Epithelial cell of prostate (primary cell): ENCODE results near the gene TMEM233.
A peak's percentile ranks its signal among the peaks of the same experiment; 100 is the strongest.
"Not testable (repeated sequence)": the region's sequence is repeated elsewhere in the genome, so short reads cannot be mapped to it uniquely, and the experiment has no call there.

Source experiments
- DNase-seq: peaks from one replicate; pipeline ENCODE4 v3.0.0-alpha.2; 2011; ENCODE audit warnings: low read depth, low spot score
- H3K27ac ChIP-seq: fragments of 450-650 bp; 2 replicates; pipeline ENCODE4 v1.5.1; 2017; ENCODE audit warnings: mild to moderate bottlenecking

TMEM233 gene

DNA sequence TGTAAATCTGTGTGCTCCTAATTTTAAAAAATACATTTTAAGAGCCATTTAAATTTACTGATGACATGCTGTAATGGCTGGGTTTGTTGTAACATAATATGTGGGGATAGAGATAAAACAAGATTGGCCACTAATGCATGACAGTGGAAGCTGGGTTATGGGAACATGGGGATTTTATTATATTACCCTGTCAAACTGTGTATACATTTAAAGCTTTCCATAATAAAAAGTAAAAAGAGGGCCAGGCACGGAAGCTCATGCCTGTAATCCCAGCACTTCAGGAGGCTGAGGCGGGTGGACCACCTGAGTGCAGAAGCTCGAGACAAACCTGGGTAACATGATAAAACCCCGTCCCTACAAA, 9.1 kb downstream of the TMEM233 start:
- no peak overlapping the region for H3K27ac ChIP-seq
- DNase-seq, result no peak

DNA sequence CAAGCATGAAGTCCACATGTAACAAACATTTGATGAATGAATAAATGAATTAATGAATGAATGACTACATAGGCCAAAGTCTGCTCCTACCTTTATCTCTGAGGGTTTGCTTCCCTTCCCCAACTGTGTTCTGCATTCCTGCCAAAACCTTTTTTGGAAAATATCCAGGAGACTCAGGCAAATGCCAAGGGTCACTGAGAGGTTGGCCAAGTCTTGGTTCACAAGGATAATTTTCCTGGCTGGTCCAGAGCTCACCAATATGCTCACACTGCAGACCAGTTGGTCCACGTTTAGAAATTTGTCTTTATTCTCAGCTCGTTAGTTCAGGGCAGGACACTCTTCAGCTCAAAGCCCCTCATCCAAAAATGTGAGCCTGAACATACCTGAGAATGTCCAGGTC, 10.2 kb downstream of the TMEM233 start:
- DNase-seq, result no peak
- H3K27ac ChIP-seq, result no peak overlapping the region

DNA sequence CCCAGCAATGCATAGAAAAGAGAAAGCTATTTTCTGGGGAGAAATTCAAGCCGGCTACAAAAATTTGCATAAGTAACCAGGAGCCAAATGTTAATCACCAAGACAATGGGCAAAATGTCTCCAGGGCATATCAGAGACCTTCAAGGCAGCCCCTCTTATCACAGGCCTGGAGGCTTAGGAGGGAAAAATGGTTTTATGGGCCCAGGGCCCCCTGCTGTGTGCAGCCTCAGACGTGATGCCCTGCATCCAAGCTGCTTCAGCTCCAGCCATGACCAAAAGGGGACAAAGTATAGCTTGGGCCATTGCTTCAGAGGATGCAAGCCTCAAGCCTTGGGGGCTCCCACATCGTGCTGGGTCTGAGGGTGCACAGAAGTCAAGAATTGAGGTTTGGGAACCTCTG, 15.8 kb downstream of the TMEM233 start:
- no peak overlapping the region for H3K27ac ChIP-seq
- no peak for DNase-seq

DNA sequence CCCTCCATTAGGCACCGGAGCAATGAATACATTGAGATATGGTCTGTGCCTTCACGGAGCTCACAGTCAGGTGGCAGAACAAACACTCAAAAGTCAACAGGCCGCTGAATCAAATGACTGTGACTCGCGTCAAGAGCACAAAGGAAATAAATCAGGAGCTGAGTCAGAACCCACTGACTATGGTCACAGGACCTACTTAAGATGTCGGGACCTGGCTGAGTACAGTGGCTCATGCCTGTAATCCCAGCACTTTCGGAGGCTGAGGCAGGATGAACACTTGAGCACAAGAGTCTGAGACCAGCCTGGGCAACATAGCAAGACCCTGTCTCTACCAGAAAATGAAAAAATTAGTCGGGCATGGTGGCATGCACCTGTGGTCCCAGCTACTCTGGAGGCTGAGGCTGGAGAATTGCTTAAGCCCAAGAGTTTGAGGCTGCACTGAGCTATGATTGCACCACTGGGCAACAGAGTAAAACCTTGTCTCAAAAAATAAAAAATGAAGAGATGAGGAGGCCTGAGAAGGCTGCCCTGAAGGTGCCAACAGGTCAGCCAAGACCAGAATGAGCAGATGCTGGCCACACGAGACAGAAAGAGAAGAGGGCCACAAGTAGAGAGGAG, 19.9 kb downstream of the TMEM233 start:
- peak; percentile 40 for DNase-seq
- no peak overlapping the region for H3K27ac ChIP-seq

DNA sequence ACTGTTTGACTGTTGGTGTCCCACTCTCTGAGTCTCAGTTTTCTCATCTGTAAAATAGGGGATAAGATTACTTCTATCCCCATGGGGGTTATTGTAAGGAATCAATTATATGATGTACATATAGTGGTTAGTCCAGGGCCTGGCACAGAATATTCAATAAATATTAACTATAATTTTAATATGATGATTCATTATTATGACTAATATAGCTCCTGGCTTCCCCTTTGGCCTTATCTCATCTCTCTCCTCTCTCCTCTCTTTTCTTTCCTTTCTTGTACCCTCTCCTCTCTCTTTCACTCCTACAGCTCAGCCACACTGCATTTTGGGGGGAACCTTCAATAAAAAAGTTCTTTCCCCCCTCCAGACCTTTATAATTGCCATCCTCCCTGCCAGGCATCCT, 21.1 kb downstream of the TMEM233 start:
- no peak overlapping the region for H3K27ac ChIP-seq
- no peak for DNase-seq

DNA sequence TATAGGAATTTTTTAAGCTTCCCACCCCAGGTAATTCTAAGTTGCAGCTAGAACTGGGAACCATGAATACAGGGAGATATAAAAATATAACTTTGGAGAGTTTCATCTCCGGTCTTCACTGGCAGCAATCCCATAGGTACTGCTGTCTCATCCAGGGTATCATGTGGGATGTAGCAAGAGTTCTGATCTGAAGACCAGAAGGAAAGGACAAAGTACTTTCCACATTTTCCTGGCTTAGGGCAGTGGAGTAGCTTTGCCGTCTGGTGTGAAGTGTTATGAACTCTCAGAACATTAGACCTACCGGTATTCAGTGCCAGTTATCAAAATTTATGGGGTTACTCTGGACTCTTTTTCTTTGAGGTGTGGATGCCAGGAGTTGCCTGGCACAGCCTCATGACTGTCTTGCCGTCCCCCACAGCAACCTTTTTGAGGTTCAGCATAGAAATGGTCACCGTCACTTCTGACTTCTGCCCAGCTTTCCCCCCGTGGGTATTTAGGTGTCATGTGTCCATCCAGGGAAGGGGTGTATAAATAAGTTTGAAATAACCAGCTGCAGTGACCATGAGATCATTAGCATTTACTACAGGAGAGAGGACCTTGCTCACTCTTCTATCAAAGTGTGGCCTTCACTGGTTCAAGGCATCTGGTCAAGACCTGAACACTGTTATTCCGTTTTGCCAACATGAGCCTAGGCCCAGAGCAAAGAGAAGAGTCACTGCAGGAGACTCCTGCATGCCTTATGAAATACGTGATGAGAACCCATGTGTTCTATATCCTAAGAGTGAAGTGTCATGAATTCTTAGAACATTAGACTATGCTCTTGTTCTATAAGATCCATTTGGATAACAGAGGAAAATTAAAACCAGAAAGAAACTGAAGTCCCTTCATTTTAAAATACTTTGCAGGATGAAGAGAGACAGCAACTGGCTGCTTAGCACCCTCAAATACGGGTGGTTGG, 22.2 kb downstream of the TMEM233 start:
- no peak overlapping the region for H3K27ac ChIP-seq
- no peak for DNase-seq

DNA sequence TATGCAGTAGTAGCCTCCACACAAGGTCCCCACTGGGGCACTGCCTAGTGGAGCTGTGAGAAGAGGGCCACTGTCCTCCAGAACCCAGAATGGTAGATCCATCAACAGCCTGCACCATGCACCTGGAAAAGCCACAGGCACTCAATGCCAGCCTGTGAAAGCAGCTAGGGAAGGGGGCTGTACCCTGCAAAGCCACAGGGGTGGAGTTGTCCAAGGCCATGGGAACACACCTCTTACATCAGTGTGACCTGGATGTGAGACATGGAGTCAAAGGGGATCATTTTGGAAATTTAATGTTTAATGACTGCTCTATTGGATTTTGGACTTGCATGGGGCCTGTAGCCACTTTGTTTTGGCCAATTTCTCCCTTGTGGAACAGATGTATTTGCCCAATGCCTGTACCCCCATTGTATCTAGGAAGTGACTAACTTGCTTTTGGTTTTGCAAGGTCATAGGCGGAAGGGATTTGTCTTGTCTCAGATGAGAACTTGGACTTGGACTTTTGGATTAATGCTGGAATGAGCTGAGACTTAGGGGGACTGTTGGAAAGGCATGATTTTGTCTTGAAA, 24.8 kb downstream of the TMEM233 start:
- H3K27ac ChIP-seq, result not testable (repeated sequence)

DNA sequence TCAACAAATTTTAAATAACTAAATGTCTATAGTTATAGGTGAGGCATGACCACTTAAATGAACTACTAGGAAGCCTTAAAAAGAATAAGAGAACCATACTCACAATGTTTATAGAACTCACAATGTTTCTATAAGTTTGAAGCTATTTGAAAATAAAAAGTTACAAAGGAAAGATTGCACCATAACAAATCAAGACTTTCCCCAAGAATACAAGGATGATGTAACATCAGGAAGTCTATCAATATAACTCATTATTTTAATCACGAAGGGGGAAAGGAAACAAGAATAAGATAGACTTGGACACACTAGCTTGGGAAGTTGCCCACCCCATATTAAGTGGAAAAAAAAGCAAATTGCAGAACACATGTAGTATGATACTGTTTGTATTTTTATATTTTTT, 26.9 kb downstream of the TMEM233 start:
- DNase-seq, result no peak
- no peak overlapping the region for H3K27ac ChIP-seq

More for the DNA sequence above, 24.8 kb downstream of the TMEM233 start:
- not testable (repeated sequence) for DNase-seq

DNA sequence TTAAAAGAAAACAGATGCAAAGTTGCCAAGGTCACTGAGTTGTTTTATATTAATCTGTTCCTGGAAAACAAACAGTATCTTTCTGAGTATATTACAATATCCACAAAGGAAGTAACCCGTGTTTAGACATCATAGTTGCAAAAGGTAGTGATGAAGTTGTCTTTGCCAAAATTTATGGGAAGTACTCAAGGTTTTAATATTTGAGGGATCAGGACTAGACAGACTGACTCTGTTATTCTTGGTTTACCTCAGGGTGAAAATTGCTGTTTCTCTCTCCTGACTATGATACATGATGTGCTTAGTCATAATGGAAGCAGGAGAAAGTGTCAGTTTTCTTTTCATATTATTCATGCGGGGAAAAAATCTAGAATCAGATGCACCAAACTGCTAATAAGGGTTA, 28.3 kb downstream of the TMEM233 start:
- no peak overlapping the region for H3K27ac ChIP-seq
- no peak for DNase-seq

DNA sequence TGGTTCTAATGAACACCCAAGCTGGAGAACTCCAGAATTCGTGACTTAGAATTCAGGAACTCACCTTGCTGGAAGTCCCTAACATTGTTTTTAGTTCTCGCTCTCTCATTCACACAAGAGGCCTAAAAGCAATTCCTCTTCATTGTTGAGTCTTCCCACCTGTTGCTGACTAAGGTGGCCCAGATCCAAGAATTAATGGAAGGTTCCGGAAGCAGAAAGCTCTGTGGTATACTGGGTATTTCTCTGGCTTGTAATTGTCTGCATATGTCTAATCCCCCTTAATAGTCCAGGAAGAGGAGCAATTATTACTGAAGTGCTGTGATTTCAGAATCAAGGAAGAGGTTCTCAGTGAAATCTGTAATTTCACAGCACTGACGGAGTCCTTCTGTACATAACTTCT, 31.4 kb downstream of the TMEM233 start:
- H3K27ac ChIP-seq, result no peak overlapping the region
- DNase-seq, result no peak

DNA sequence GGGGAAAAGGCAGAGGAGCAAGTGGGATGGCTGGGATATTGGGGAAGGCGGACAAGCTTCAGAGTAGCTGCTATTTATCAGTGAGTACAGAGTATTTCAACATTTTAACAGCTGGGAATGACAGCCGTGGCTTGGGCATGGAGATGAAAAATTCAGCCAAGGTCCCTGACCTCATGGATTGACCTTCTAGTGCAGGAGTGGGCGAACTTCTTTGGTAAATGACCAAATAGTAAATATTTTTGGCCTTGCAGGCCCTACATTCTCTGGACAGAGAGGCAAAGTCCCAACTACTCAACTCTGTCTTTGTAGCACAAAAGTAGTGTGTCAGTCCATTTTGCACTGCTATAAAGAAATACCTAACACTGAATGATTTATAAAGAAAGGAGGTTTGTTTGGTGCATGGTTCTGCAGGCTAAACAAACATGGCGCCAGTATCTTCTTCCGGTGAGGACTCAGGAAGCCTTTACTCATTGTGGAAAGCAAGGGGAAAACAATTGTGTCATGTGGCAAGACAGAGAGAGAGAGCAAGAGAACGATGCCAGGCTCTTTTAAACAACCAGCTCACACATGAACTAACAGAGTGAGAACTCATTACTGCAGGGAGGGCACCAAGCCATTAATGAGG, 33.6 kb downstream of the TMEM233 start:
- H3K27ac ChIP-seq, result no peak overlapping the region
- DNase-seq, result no peak

DNA sequence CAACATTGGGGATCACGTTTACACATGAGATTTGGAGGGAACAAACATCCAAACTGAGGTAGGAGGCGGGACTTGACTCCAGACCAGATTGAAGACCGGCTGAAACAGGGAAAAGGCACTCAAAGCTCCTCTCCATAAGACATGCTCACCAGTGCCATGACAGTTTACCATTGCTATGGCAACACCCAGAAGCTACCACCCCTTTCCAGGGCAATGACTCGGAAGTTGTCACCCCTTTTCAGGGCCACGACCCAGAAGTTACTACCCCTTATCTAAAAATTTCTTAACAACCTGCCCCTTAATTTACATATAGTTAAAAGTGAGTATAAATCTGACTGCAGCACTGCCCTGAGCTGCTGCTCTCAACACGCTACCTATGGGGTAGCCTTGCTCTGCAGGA, 34.1 kb downstream of the TMEM233 start:
- DNase-seq, result no peak
- no peak overlapping the region for H3K27ac ChIP-seq

DNA sequence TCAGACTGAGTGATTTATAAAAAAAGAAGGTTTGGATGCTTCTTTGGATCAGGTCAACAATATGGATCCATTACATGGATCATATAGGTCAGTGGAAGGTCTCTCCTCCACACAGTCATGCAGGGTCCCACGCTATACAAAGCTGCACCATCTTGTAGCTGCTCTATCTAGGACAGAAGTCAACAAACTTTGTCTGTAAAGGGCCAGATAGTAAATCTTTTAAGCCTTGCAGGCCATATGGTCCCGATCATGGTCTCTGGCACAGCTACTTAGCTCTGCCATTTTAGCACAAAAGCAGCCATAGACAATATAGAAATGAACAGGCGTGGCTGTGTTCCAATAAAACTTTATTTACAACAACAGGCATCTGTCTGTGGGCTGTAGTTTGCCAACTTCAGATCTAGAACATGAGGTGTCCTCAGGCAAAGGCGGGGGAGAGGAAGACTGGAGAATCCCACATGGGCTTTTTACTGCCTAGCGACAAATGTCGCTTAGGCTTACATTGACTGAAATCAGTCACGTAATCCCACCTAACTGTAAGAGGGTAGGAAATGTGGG, 36.7 kb downstream of the TMEM233 start:
- no peak for DNase-seq
- H3K27ac ChIP-seq, result no peak overlapping the region

DNA sequence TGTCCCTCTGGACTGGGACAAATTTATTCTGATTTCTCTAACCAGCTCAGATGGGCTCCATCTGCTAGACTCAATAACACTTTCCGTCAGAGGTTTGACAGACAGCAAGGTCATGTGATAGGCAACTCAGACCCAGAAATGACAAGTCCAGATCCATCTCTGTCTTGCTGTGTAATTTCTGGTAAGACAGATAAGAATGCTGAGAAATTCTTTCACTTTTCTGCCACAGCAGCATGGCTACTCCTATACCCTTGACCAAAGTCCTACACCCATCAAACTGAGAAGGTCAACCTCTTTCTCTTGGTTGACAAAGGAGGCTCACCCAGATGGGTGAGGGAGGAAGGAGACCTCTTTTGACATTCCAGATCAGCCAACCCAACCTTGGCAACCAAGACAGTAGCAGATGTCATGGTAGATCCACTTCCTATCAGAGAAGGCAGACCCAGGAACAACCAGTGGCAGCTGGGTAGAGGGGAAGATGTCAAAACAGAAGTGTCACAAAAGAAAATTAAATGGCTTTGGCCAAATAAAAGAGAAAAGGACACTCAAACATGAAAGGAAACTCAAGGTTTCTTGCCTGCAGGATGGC, 37.5 kb downstream of the TMEM233 start:
- H3K27ac ChIP-seq, result no peak overlapping the region
- no peak for DNase-seq

DNA sequence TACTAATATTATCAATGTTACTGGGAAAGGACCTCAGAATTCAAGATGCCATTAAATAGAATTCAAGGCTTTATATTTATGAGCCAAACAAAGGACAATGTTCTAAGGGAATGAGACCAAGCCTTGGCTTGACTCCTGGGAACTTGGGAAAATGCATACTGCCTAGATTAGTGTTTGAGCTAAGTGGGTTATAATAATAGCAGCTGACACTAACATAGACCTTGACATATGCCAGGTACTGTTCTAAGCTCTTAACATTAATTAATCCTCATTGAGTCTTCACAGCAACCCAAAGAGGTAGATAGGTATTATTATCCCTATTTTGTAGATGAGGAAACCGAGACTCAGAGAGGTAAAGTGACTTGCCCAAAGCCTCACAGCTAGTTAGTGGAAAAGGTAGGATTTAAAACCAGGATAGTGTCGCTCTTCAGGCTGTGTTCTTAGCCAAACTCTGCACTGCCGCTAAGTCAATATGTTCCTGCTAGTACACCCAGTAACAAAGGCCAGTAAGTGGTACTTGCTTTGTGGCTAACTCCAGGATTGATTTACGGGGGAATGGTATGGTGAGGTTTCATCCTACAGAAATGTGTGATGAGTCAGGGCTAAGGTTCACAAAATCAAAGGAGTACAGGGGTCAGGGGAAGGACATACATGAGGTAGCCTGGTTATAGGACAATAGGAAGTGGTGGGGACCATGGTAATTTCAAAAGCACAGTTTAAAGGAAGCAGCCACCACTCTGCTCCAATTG, 38.5 kb downstream of the TMEM233 start:
- no peak overlapping the region for H3K27ac ChIP-seq
- DNase-seq, result no peak

DNA sequence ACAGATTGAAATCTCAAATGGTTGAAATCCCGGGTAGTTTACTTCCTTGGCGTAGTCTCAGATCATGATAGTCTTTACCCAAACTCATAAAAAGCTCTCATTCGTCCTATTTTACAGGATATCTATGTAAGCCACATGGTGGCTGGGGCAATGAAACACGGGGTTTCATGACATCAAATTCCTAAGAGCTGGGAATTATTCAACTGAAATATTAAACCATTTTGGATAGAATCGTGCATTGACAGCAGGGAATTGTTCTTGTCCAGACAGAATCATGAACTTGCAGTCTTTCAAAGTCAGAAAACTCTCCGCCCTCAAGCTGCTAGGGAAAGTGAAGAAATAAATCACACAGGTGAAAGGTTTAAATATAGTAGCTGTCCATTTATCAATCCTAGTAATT, 41.2 kb downstream of the TMEM233 start:
- DNase-seq, result no peak
- no peak overlapping the region for H3K27ac ChIP-seq

DNA sequence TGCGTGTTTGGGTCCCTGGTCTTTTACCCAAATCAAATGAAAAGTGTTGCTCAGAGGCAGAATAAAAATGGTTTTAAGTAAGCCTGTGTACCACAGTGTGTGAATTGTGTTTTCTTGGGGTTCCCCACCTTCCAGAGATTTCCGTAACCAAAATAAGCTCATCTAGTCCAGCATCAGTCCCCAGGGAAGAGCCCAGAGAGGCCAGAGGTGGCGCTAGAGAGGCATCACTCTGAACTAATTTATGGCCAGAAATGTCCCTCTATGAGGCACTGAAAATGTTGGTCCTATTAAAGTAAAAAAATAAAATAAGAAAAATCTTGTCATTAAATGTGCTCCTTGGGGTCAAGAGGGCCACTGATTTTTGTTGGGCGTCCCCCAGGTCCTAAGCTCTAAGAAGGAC, 49.4 kb downstream of the TMEM233 start:
- no peak overlapping the region for H3K27ac ChIP-seq
- no peak for DNase-seq

DNA sequence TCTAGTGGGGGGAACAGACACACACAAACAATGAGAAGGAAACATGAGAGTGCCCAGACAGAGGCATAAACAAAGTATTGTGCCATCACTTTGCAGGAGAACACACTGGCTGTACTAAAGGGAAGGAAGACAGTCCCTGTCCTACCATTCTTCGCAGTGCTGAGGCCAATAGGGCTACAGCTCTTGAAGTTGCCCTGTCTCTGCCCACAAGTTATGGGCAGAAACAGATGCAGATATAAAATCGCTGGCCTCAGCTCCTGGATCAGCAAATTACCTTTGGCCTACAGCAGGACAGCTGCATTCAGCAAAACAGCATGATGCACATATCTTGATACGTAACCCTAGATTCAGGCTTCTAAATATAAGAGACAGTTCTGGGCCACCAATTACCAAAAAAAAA, 51.4 kb downstream of the TMEM233 start:
- no peak for DNase-seq
- H3K27ac ChIP-seq, result no peak overlapping the region

DNA sequence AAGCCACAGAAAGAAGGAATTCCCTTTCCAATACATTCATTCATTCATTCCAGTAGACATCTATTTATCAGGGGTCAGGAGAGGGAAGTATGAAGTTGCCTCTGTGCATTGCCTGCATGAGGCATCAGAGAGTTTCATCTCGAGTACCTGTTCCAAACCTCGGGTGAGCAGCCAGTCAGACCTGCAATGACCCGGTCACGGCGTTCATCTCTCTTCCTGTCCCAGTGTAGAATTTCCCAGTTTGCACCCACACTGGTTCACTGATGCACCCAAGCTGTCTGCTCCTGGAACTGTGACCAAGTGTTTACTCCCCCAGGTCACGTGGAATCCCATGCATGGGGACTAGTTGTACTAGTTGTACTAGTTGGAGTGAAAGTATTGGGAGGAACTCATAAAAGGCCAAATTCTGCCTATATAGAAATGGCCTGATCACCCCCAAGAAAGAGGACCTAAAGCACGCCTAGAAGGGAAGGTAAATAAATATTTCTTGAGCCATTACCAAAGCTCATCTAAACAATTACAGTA, 52.0 kb downstream of the TMEM233 start:
- no peak overlapping the region for H3K27ac ChIP-seq
- DNase-seq, result no peak
